ENCODE data around the gene LRCH4.
A peak's percentile ranks its signal among the peaks of the same experiment; 100 is the strongest.
"Not testable (repeated sequence)": the region's sequence is repeated elsewhere in the genome, so short reads cannot be mapped to it uniquely, and the experiment has no call there.

LRCH4 gene

GRCh38 chr7:100543586-100543985 lies 42.3 kb downstream of the LRCH4 start:
- no peak overlapping the region for H3K4me3 ChIP-seq (replicated peaks in 1 of 2; ENCODE audit: low read depth in 2 of 2, low read length in 2 of 2)
- TF ChIP-seq, protein P1, sequence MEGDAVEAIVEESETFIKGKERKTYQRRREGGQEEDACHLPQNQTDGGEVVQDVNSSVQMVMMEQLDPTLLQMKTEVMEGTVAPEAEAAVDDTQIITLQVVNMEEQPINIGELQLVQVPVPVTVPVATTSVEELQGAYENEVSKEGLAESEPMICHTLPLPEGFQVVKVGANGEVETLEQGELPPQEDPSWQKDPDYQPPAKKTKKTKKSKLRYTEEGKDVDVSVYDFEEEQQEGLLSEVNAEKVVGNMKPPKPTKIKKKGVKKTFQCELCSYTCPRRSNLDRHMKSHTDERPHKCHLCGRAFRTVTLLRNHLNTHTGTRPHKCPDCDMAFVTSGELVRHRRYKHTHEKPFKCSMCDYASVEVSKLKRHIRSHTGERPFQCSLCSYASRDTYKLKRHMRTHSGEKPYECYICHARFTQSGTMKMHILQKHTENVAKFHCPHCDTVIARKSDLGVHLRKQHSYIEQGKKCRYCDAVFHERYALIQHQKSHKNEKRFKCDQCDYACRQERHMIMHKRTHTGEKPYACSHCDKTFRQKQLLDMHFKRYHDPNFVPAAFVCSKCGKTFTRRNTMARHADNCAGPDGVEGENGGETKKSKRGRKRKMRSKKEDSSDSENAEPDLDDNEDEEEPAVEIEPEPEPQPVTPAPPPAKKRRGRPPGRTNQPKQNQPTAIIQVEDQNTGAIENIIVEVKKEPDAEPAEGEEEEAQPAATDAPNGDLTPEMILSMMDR (IDR thresholded peaks at IDR 0.05; ENCODE audit: low read depth, low read length) = no peak

DNA sequence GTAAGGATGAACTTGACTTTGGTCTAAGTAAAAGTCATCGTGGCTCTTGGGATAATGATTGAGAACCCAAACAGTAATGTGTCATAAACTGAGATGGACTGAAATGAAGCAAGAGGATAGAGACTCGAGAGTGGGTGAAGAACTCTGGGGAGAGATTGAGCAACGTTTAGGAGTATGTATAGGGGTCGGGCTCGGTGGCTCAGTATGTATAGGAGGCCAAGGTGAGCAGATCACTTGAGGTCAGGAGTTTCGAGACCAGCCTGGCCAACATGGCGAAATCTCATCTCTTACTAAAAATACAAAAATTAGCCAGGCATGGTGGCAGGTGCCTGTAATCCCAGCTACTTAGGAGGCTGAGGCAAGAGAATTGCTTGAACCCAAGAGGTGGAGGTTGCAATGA lies 44.6 kb downstream of the LRCH4 start:
- not testable (repeated sequence) for DNase-seq (ENCODE audit: low read depth in 2 of 2)

More at GRCh38 chr7:100543586-100543985, 42.3 kb downstream of the LRCH4 start:
- DNase-seq (ENCODE audit: low read depth in 2 of 2) = no peak

DNA sequence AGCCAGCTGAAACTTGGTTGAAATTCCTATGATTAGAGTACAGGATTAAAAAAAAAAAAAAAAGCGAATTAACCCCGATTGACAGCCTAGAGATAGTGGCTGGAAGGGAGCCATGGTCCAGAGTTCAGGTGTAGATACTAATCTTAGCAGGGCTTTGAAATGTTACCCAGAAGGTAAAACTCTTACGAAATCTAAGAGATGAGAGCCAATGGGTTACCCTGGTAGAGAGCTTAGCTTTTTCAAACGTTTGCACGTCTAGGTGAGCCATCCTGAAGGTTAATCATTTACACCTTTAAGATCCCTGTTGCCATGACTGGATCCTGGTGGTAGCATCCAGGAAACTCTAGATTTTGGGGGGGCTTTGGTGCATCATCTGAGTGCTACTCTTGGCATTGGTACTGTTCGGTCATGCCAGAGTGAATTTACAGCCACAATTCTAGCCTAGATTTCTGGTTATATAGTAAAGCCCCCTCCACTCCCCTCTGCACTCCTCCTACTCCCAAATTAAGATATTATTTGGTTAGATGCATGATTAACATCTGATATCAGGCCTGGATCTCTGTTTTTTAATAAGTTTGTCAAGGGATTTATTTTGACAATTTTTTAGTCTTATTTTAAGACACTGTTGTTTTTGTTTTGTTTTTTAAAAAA lies 45.7 kb downstream of the LRCH4 start:
- peak overlapping the region; percentile 73 to 81 for H3K4me3 ChIP-seq (replicated peaks in 1 of 2; ENCODE audit: low read depth in 2 of 2, low read length in 2 of 2)
- no peak for DNase-seq (ENCODE audit: low read depth in 2 of 2)
- TF ChIP-seq, protein P1 (IDR thresholded peaks at IDR 0.05; ENCODE audit: low read depth, low read length) = no peak

More for the DNA sequence above, 44.6 kb downstream of the LRCH4 start:
- H3K4me3 ChIP-seq (replicated peaks in 1 of 2; ENCODE audit: low read depth in 2 of 2, low read length in 2 of 2) = not testable (repeated sequence)

- TF ChIP-seq, protein P1 (IDR thresholded peaks at IDR 0.05; ENCODE audit: low read depth, low read length) = no peak
- peak overlapping the region; percentile 73 to 81 for H3K4me3 ChIP-seq (replicated peaks in 1 of 2; ENCODE audit: low read depth in 2 of 2, low read length in 2 of 2)
- no peak for DNase-seq (ENCODE audit: low read depth in 2 of 2)
Observed at GRCh38 chr7:100539436-100540006, 46.4 kb downstream of the LRCH4 start.

DNA sequence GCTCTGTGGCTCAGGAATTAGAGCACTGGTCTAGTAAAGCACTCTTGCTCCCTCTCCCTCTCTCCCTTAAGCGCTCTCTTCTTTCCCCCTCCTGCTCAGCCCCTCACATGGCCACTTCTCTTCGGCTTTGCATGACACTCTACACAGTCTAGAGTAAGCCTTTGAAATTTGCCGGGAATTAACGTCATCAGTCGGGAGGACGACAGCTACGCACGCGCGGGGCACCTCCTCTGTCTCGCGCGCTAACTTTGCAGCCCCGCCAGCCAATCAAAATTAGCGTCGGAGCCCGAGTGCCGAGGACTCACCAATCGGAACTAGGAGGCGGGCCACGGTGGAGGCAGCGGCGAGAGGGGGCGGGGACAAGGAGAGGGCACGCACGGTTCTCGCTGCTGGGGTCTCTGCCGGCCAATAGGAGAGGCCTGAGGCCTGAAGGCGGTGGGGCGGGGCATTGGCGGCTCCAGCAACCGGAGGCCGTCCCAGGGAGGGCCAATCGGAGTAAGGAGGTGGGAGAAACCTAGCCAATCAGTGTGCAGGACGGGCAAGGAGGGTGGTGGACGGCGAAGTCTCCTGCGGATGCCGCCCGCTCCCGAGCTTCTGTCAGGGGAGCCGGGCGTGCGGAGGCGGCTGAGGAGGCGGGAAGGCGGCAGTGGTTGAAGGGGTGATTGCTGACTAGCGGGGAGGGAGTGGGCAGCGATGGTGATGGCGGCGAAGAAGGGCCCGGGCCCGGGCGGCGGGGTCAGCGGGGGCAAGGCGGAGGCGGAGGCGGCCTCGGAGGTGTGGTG lies 47.1 kb downstream of the LRCH4 start, which contains the start of gene AGFG2:
Gene AGFG2 (plus strand): TSS at position 550 of the 782 bp plus-strand sequence. CDS start 144 bp downstream, at position 694.
- TF ChIP-seq, protein P1 (IDR thresholded peaks at IDR 0.05; ENCODE audit: low read depth, low read length) = no peak
- DNase-seq (ENCODE audit: low read depth in 2 of 2) = peak; percentile 100
- H3K4me3 ChIP-seq (replicated peaks in 1 of 2; ENCODE audit: low read depth in 2 of 2, low read length in 2 of 2) = peak within 1 kb of the TSS; percentile 73 to 81

- H3K4me3 ChIP-seq (replicated peaks in 1 of 2; ENCODE audit: low read depth in 2 of 2, low read length in 2 of 2) = peak overlapping the region; percentile 21 to 44
- TF ChIP-seq, protein P1 (IDR thresholded peaks at IDR 0.05; ENCODE audit: low read depth, low read length) = no peak
- DNase-seq (ENCODE audit: low read depth in 2 of 2) = no peak
Observed at GRCh38 chr7:100538348-100538653, 47.6 kb downstream of the LRCH4 start.

DNA sequence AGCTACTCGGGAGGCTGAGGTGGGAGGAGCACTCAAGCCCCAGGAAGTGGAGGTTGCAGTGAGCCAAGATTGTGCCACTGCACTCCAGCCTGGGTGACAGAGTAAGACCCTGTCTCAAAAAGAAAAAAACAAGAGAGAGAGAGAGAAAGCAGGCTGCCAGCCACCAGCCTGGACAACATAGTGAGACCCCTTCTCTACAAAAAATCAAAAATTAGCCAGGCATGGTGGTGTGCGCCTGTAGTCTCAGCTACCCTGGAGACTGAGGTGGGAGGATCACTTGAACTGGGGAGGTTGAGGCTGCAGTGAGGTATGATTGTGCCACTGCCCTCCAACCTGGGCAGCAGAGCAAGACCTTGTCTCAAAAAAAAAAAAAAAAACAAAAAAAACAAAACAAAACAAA lies 49.2 kb downstream of the LRCH4 start:
- not testable (repeated sequence) for H3K4me3 ChIP-seq (replicated peaks in 1 of 2; ENCODE audit: low read depth in 2 of 2, low read length in 2 of 2); DNase-seq (ENCODE audit: low read depth in 2 of 2)

DNA sequence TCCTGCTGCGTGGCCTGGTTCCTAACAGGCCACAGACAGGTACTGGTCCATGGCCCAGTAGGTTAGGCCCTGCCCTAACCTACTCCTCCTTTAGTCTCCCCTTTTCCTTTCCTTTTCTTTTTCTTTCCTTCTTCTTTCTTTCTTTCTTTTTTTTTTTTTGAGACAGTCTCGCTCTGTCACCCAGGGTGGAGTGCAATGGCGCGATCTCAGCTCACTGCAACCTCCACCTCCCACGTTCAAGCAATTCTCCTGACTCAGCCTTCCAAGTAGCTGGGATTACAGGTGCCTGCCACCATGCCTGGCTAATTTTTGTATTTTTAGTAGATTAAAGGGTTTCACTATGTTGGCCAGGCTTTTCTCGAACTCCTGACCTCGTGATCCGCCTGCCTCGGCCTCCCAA lies 49.9 kb downstream of the LRCH4 start:
- not testable (repeated sequence) for H3K4me3 ChIP-seq (replicated peaks in 1 of 2; ENCODE audit: low read depth in 2 of 2, low read length in 2 of 2); DNase-seq (ENCODE audit: low read depth in 2 of 2)
